Measurements from ENCODE around the gene APOBEC3H. TPM values are rescaled to one million over a fixed set of nuclear protein-coding genes. Genes with fewer than 3 reads are reported as not detected.
A peak's percentile ranks its signal among the peaks of the same experiment; 100 is the strongest.

Gene APOBEC3H
- total RNA-seq, 1 experiment from 2014 or later: 0.87 TPM

- Histone ChIP-seq H3K9me2 (replicated peaks; ENCODE audit: low read length) (no peaks in the 10 kb centered on the region), H3K4me1 (ENCODE audit: insufficient read depth, low read length) (peaks cover 34% of the 10 kb centered on the region), H3K9me3 (ENCODE audit: low read length) (no peaks in the 10 kb centered on the region), H4K20me1 (ENCODE audit: low read length) (no peaks in the 10 kb centered on the region), H3F3A (ENCODE audit: low read length, unreplicated experiment) (no peaks in the 10 kb centered on the region), H3K79me2 (ENCODE audit: low read length) (peaks cover 8% of the 10 kb centered on the region; the same call in 1 of the 2 replicates), H3K4me3 (ENCODE audit: low read length) (no peak overlapping the region), H3K9ac (ENCODE audit: low read length) (no peak overlapping the region), H3K27ac (ENCODE audit: low read length) (peak overlapping the region; percentile 18; the same call in 1 of the 2 replicates), H2AFZ (ENCODE audit: low read length) (no peak overlapping the region), H3K27me3 (ENCODE audit: low read length) (no peaks in the 10 kb centered on the region), H3K4me2 (ENCODE audit: low read length) (no peak overlapping the region), H3K36me3 (ENCODE audit: low read depth, low read length) (no peaks in the 10 kb centered on the region)
- BruUV-seq (replicated peaks): no TSS peak
- CTCF ChIA-PET: no interaction called here
- DNase-seq: no peak
- intact Hi-C loops (cut with micrococcal nuclease): no loop called here
- TF ChIP-seq EZH2phosphoT487 (IDR thresholded peaks at IDR 0.05; ENCODE audit: borderline replicate concordance, low read length) (no peak), EZH2 (IDR thresholded peaks at IDR 0.05; ENCODE audit: low read length, unreplicated experiment) (no peak)
- TF ChIP-seq, protein P1, sequence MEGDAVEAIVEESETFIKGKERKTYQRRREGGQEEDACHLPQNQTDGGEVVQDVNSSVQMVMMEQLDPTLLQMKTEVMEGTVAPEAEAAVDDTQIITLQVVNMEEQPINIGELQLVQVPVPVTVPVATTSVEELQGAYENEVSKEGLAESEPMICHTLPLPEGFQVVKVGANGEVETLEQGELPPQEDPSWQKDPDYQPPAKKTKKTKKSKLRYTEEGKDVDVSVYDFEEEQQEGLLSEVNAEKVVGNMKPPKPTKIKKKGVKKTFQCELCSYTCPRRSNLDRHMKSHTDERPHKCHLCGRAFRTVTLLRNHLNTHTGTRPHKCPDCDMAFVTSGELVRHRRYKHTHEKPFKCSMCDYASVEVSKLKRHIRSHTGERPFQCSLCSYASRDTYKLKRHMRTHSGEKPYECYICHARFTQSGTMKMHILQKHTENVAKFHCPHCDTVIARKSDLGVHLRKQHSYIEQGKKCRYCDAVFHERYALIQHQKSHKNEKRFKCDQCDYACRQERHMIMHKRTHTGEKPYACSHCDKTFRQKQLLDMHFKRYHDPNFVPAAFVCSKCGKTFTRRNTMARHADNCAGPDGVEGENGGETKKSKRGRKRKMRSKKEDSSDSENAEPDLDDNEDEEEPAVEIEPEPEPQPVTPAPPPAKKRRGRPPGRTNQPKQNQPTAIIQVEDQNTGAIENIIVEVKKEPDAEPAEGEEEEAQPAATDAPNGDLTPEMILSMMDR (conservative IDR thresholded peaks at IDR 0.05; ENCODE audit: low read depth, low read length): no peak
- POLR2A ChIA-PET (ENCODE audit: unreplicated experiment): interaction anchor here (0.7 kb wide), 1 partner anchor 65 kb away, joined by 4 read pairs; no protein-coding TSS in a partner anchor
- ATAC-seq: peak; percentile 4
Observed at GRCh38 chr22:39087881-39088684, 9.0 kb upstream of the APOBEC3H start.

- peaks cover 8% of the 10 kb centered on the region; the same call in 1 of the 2 replicates for H3K79me2 ChIP-seq (ENCODE audit: low read length)
- H3K4me1 ChIP-seq (ENCODE audit: insufficient read depth, low read length): peaks cover 34% of the 10 kb centered on the region
- H4K20me1 ChIP-seq (ENCODE audit: low read length): no peaks in the 10 kb centered on the region
- DNase-seq: no peak
- intact Hi-C loops (cut with micrococcal nuclease): no loop called here
- H3K9ac ChIP-seq (ENCODE audit: low read length): no peak overlapping the region
- no peaks in the 10 kb centered on the region for H3F3A ChIP-seq (ENCODE audit: low read length, unreplicated experiment)
- H3K27me3 ChIP-seq (ENCODE audit: low read length): no peaks in the 10 kb centered on the region
- no peak overlapping the region for H3K27ac ChIP-seq (ENCODE audit: low read length)
- CTCF ChIA-PET: no interaction called here
- no peaks in the 10 kb centered on the region for H3K9me2 ChIP-seq (replicated peaks; ENCODE audit: low read length)
- no peaks in the 10 kb centered on the region for H3K9me3 ChIP-seq (ENCODE audit: low read length)
- H3K36me3 ChIP-seq (ENCODE audit: low read depth, low read length): no peaks in the 10 kb centered on the region
- no peak for ATAC-seq
- H3K4me2 ChIP-seq (ENCODE audit: low read length): no peak overlapping the region
- BruUV-seq (replicated peaks): no TSS peak
- no peak overlapping the region for H3K4me3 ChIP-seq (ENCODE audit: low read length)
- H2AFZ ChIP-seq (ENCODE audit: low read length): no peak overlapping the region
- no peak for TF ChIP-seq EZH2 (IDR thresholded peaks at IDR 0.05; ENCODE audit: low read length, unreplicated experiment)
- TF ChIP-seq, protein P1 (conservative IDR thresholded peaks at IDR 0.05; ENCODE audit: low read depth, low read length): no peak
- no peak for TF ChIP-seq EZH2phosphoT487 (IDR thresholded peaks at IDR 0.05; ENCODE audit: borderline replicate concordance, low read length)
- POLR2A ChIA-PET (ENCODE audit: unreplicated experiment): no interaction called here
Observed at GRCh38 chr22:39088685-39089032, 8.4 kb upstream of the APOBEC3H start.

DNA sequence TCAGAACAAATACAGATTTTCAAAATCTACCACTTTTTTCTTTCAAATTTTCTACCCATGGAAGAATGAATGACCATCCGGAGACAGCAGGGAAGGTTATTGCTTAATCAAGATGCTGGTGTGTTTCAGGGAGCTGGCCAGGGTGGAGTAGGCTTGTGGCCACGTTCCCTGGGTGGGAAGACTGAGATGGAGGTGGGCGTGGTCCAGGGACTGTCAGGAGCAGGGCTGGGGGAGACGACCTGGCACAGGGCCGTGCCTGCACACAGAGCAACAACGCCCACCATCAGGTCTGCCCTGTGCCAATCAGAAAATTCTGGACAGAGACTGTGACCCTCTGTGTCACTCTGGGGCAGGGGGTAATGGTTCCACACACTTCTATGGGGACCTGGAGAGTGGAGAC is 7.1 kb upstream of the APOBEC3H start:
- peak overlapping the region; percentile 81 for H3K9ac ChIP-seq (ENCODE audit: low read length)
- no peaks in the 10 kb centered on the region for H3K9me2 ChIP-seq (replicated peaks; ENCODE audit: low read length)
- TSS peak; percentile 86 for BruUV-seq (replicated peaks)
- no peak overlapping the region for H2AFZ ChIP-seq (ENCODE audit: low read length)
- TF ChIP-seq EZH2phosphoT487 (IDR thresholded peaks at IDR 0.05; ENCODE audit: borderline replicate concordance, low read length) (no peak), EZH2 (IDR thresholded peaks at IDR 0.05; ENCODE audit: low read length, unreplicated experiment) (no peak)
- TF ChIP-seq, protein P1 (conservative IDR thresholded peaks at IDR 0.05; ENCODE audit: low read depth, low read length): no peak
- ATAC-seq (peak; percentile 9), DNase-seq (peak; percentile 58)
- peak overlapping the region; percentile 97 for H3K27ac ChIP-seq (ENCODE audit: low read length)
- H3K4me2 ChIP-seq (ENCODE audit: low read length): peak overlapping the region; percentile 69
- no peaks in the 10 kb centered on the region for H3K36me3 ChIP-seq (ENCODE audit: low read depth, low read length)
- peaks cover 8% of the 10 kb centered on the region; the same call in 1 of the 2 replicates for H3K79me2 ChIP-seq (ENCODE audit: low read length)
- ChIA-PET CTCF (no interaction called here), POLR2A (ENCODE audit: unreplicated experiment) (no interaction called here)
- H4K20me1 ChIP-seq (ENCODE audit: low read length): no peaks in the 10 kb centered on the region
- H3K27me3 ChIP-seq (ENCODE audit: low read length): no peaks in the 10 kb centered on the region
- H3K9me3 ChIP-seq (ENCODE audit: low read length): no peaks in the 10 kb centered on the region
- H3K4me3 ChIP-seq (ENCODE audit: low read length): no peak overlapping the region
- intact Hi-C loops (cut with micrococcal nuclease): loop anchor here (1.0 to 2.0 kb wide), 2 partner anchors 24 to 75 kb away; partner anchors contain the start of gene APOBEC3C
- peaks cover 34% of the 10 kb centered on the region for H3K4me1 ChIP-seq (ENCODE audit: insufficient read depth, low read length)
- H3F3A ChIP-seq (ENCODE audit: low read length, unreplicated experiment): no peaks in the 10 kb centered on the region

All from PC-3 (cell line).